Mesendoderm (in vitro differentiated cells): Measurements from ENCODE around the gene VAMP2.

Source experiments
- DNase-seq: peaks from one replicate; pipeline ENCODE4 v3.0.0; 2013
- H2AK5ac ChIP-seq: 2 replicates; pipeline ENCODE4 v1.6.1; 2013; ENCODE audit warnings: low read length, inconsistent platforms
- H2BK120ac ChIP-seq: 2 replicates; pipeline ENCODE4 v1.6.1; 2013; ENCODE audit warnings: low read depth, mild to moderate bottlenecking, low read length, moderate library complexity, mixed read lengths
- H2BK15ac ChIP-seq: replicated peaks from 2 replicates; pipeline ENCODE4 v1.6.1; 2013; ENCODE audit warnings: low read depth, mild to moderate bottlenecking, moderate library complexity
- H2BK5ac ChIP-seq: 2 replicates; pipeline ENCODE4 v1.6.1; 2013; ENCODE audit warnings: low read length, inconsistent platforms
- H3K18ac ChIP-seq: 2 replicates; pipeline ENCODE4 v1.6.1; 2013; ENCODE audit warnings: mild to moderate bottlenecking, low read length, mixed read lengths
- H3K23ac ChIP-seq: one replicate; pipeline ENCODE4 v1.6.1; 2013; ENCODE audit warnings: low read length
- H3K27ac ChIP-seq: 2 replicates; pipeline ENCODE4 v1.5.1; 2013; ENCODE audit warnings: low read depth, mild to moderate bottlenecking, inconsistent platforms, low read length, moderate library complexity
- H3K27me3 ChIP-seq: 2 replicates; pipeline ENCODE4 v1.6.1; 2013; ENCODE audit warnings: low read length, control low read depth, mild to moderate bottlenecking, inconsistent platforms; ENCODE audit not compliant: insufficient read depth, poor library complexity
- H3K36me3 ChIP-seq: 2 replicates; pipeline ENCODE4 v1.6.1; 2013; ENCODE audit warnings: low read length, inconsistent platforms; ENCODE audit not compliant: control insufficient read depth, insufficient read depth
- H3K4ac ChIP-seq: one replicate; pipeline ENCODE4 v1.6.1; 2013; ENCODE audit warnings: low read depth, mild to moderate bottlenecking, low read length, moderate library complexity
- H3K4me1 ChIP-seq: 2 replicates; pipeline ENCODE4 v1.6.1; 2013; ENCODE audit warnings: low read depth, low read length, inconsistent platforms; ENCODE audit not compliant: control insufficient read depth
- H3K4me2 ChIP-seq: 2 replicates; pipeline ENCODE4 v1.6.1; 2013; ENCODE audit warnings: low read length
- H3K4me3 ChIP-seq: 2 replicates; pipeline ENCODE4 v1.5.1; 2013; ENCODE audit warnings: mild to moderate bottlenecking, low read length
- H3K56ac ChIP-seq: one replicate; pipeline ENCODE4 v1.6.1; 2013; ENCODE audit warnings: low read length
- H3K79me1 ChIP-seq: 2 replicates; pipeline ENCODE4 v1.6.1; 2013; ENCODE audit warnings: low read length, inconsistent platforms
- H3K79me2 ChIP-seq: 2 replicates; pipeline ENCODE4 v1.6.1; 2013; ENCODE audit warnings: mild to moderate bottlenecking, low read length; ENCODE audit not compliant: control insufficient read depth, insufficient read depth
- H3K9ac ChIP-seq: 2 replicates; pipeline ENCODE4 v1.6.1; 2013; ENCODE audit warnings: low read length, inconsistent platforms
- H4K5ac ChIP-seq: one replicate; pipeline ENCODE4 v1.6.1; 2013; ENCODE audit warnings: low read length
- H4K8ac ChIP-seq: one replicate; pipeline ENCODE4 v1.6.1; 2013; ENCODE audit warnings: low read depth, mild to moderate bottlenecking, control low read depth, low read length, moderate library complexity
- WGBS: extraction: QIAGEN DNeasy Blood & Tissue Kit; methylation state at CpG from one replicate; pipeline ENCODE4 v1.1.7; 2013; ENCODE audit warnings: low lambda C conversion rate, missing lambda C conversion rate; ENCODE audit not compliant: insufficient coverage; ENCODE audit errors: extremely low coverage; 5-methylcytosine and 5-hydroxymethylcytosine counted together

VAMP2 gene

DNA sequence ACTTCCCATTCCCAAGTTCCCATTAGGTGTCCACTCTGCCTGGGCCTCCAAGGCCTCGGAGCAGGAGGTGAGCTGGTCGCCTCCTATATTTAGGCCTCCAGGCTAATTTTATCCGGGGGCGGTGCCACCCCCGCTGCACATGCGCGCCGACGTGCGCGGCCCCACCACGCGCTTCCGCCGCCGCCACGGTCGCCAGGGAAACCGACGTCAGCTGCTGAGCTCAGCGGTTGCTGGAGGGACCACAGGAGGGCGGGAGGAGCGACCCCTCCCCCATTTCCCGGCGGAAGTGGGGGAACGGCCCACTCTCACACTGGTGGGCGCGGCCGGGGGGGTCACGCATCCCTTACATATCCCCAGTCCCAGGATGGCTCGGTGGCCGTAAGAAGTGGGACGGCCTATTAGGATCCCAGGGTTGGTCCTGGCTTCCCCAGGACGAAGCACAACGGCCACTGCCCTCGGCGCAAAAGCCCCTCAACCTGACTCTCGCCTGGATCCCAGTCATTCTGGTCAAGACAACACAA lies 11.6 kb downstream of the VAMP2 start:
- H4K5ac ChIP-seq: no peak overlapping the region
- H3K23ac ChIP-seq: no peak overlapping the region
- H3K4me2 ChIP-seq: peak overlapping the region; percentile 81
- no peak overlapping the region for H3K18ac ChIP-seq
- peaks cover 5% of the 10 kb centered on the region for H3K36me3 ChIP-seq
- H4K8ac ChIP-seq: no peak overlapping the region
- H2AK5ac ChIP-seq: no peak overlapping the region
- peak overlapping the region; percentile 60 for H3K4me3 ChIP-seq
- peaks cover 2% of the 10 kb centered on the region for H3K79me2 ChIP-seq
- peak overlapping the region; percentile 87 for H3K56ac ChIP-seq
- H3K79me1 ChIP-seq: peaks cover 12% of the 10 kb centered on the region
- peak; percentile 89 for DNase-seq
- H3K9ac ChIP-seq: peak overlapping the region; percentile 81
- H3K27ac ChIP-seq: no peak overlapping the region
- H2BK120ac ChIP-seq: no peak overlapping the region
- no peaks in the 10 kb centered on the region for H3K27me3 ChIP-seq
- no peak overlapping the region for H2BK5ac ChIP-seq
- no CpG with 5 or more reads among the region's 38 CpGs for WGBS
- H3K4ac ChIP-seq: no peak overlapping the region
- H2BK15ac ChIP-seq: no peak overlapping the region
- peaks cover 18% of the 10 kb centered on the region for H3K4me1 ChIP-seq

DNA sequence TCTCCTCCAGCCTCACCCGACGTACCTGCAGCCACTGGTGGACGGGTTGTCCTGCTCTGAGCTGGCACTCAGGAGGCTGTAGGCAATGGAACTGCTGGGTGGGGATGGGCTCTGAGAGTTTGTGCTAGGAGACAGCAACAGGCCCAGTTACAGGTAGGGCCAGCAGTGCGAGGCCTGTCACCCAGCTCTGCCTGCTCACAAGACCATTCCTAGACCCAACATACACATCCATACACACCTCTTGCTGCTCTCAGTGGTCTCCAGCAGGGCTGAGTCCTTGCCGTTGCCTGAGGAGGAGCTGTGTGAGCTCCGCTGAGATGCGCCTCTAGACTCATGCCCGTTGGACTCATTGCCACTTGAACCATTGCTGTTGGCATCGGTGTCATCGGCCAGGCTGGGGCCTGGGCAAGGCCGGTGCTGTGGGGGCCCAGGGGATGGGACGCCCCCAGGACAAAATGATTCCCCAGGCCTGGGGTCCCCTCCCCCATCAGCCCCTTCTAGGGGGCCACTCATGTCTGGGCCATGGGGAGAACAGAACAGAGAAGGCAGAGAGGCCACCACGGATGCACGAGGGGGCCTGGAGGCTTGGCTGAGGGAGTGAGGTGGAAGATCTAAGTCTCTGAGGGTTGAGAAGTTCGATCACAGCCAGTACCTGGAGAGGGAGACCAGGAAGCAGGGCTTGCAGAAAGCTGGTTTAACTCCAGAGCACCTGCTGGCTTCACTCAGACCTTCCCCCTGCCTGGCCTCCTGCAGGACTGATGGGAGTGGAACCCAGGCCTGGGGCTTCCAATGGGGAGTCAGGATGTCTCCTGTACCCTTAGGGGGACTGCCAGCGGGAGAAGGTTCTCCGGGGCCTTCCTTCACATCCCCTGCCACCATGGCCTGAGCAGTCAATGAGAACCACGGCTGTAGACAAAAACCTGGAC lies 12.3 kb downstream of the VAMP2 start:
- Histone ChIP-seq H4K5ac (no peak overlapping the region), H3K4me3 (no peak overlapping the region), H4K8ac (no peak overlapping the region), H2BK15ac (no peak overlapping the region), H2BK120ac (no peak overlapping the region), H3K56ac (peak overlapping the region; percentile 74), H3K27me3 (no peaks in the 10 kb centered on the region), H3K18ac (no peak overlapping the region), H2BK5ac (no peak overlapping the region), H3K79me1 (peaks cover 9% of the 10 kb centered on the region), H3K27ac (no peak overlapping the region), H3K23ac (no peak overlapping the region), H3K4ac (no peak overlapping the region), H3K4me2 (peak overlapping the region; percentile 81), H3K4me1 (peaks cover 16% of the 10 kb centered on the region), H3K79me2 (peaks cover 2% of the 10 kb centered on the region), H3K9ac (peak overlapping the region; percentile 57), H3K36me3 (peaks cover 7% of the 10 kb centered on the region), H2AK5ac (no peak overlapping the region)
- DNase-seq: no peak
- WGBS: no CpG with 5 or more reads among the region's 18 CpGs

DNA sequence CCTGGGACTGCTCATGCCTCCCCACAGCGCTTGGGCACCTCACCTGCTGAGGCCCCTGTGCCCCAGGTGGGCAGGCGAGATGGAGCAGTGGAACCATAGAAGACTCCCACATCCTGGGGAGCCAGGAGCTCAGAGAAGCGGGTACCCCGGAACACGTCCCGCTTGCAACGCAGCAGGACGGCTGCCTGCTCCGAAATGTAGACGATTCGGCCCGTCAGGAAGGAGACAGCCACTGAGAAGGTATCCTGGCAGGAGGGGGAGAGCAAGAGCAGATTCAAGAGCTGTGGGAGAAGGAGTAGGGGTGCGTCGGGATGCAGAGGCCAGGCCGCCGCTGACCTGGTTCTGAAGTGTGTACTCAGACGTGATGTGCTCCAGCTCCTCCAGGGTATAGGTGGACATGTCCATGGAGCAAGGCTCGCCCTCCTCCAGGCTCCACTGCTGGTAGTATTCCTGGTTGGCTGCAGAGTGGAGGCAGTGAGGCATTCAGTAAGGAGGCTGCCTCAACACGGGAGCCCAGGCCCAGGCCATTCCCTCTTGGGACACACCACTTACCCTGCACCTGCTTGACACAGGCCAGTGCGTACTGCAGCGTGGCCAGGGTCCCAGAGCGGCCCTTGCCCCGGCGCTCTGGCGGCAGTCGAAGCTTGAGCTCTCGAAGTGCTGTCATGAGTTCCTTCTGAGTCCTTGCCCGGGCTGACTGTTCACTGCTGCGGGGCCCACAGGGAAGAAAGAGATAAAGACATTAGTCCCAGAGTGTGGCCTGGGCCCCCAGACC lies 13.1 kb downstream of the VAMP2 start:
- no peak overlapping the region for H3K23ac ChIP-seq
- no peak overlapping the region for H3K18ac ChIP-seq
- H3K36me3 ChIP-seq: peaks cover 7% of the 10 kb centered on the region
- no peak overlapping the region for H3K4me2 ChIP-seq
- no peaks in the 10 kb centered on the region for H3K27me3 ChIP-seq
- H3K27ac ChIP-seq: no peak overlapping the region
- H3K79me1 ChIP-seq: peaks cover 7% of the 10 kb centered on the region
- H3K56ac ChIP-seq: no peak overlapping the region
- no peak overlapping the region for H3K4me3 ChIP-seq
- H2AK5ac ChIP-seq: no peak overlapping the region
- H2BK15ac ChIP-seq: no peak overlapping the region
- H3K9ac ChIP-seq: no peak overlapping the region
- H2BK5ac ChIP-seq: no peak overlapping the region
- DNase-seq: no peak
- no peak overlapping the region for H4K8ac ChIP-seq
- peaks cover 9% of the 10 kb centered on the region for H3K4me1 ChIP-seq
- peaks cover 2% of the 10 kb centered on the region for H3K79me2 ChIP-seq
- no peak overlapping the region for H4K5ac ChIP-seq
- no peak overlapping the region for H2BK120ac ChIP-seq
- no CpG with 5 or more reads among the region's 29 CpGs for WGBS
- no peak overlapping the region for H3K4ac ChIP-seq

DNA sequence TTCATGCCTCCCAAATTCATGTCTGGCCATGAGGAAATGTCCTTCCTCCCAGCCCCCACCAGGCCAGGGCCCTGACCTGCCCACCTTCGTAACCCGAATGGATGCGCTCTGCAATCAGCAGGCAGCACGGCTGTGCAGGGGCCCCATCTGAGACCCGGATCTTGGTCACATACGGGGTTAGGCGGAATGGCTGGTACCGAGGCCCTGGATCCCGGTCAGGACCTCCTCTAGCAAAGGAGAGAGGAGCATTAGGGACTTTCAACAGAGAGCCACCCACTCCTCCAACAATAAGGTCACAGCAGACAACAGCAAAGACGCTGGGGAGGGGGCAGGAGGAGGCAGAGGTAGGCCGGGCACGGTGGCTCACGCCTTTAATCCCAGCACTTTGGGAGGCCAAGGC lies 14.2 kb downstream of the VAMP2 start:
- Histone ChIP-seq H2BK15ac (no peak overlapping the region), H3K9ac (no peak overlapping the region), H3K27me3 (no peaks in the 10 kb centered on the region), H3K56ac (no peak overlapping the region), H2BK5ac (no peak overlapping the region), H2AK5ac (no peak overlapping the region), H3K4me3 (no peak overlapping the region), H3K4me1 (peaks cover 5% of the 10 kb centered on the region), H2BK120ac (no peak overlapping the region), H3K79me2 (peaks cover 2% of the 10 kb centered on the region), H3K23ac (no peak overlapping the region), H3K79me1 (peaks cover 7% of the 10 kb centered on the region), H3K18ac (no peak overlapping the region), H4K5ac (no peak overlapping the region), H3K27ac (no peak overlapping the region), H3K4ac (no peak overlapping the region), H3K36me3 (peaks cover 7% of the 10 kb centered on the region), H3K4me2 (no peak overlapping the region), H4K8ac (no peak overlapping the region)
- DNase-seq: no peak
- no CpG with 5 or more reads among the region's 13 CpGs for whole genome bisulfite sequencing

DNA sequence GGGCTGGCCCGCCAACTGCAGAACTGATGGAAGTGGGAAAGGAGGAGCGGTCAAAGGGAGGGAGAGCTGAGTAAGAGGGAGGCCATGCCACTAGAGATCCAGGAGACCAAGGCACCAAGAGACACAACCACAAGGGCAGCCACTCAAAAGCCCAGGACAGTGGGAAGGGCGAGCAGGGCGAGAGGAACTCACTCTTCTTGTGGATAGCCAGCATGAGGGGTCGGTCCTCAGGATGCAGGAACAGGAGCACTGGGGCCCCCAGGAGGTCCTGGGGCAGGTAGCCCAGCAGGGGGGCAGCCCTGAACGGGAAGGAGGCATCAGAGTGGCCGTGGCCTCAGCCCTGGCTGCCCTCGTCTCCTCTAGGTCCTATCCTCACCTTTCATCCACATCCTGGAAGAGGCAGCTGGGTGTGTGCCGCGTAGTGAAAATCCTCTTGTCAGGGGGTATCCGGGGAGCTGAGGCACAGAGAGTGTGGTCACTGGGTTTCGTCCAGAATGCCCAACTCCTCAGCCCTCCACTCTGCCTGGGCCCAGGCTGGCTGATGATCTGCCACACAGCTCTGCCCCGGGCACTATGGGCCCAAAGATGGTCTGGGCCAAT lies 14.8 kb downstream of the VAMP2 start:
- Histone ChIP-seq H3K79me1 (peaks cover 7% of the 10 kb centered on the region), H3K27me3 (no peaks in the 10 kb centered on the region), H3K79me2 (peaks cover 2% of the 10 kb centered on the region), H2BK120ac (no peak overlapping the region), H2BK5ac (no peak overlapping the region), H3K56ac (no peak overlapping the region), H3K4ac (no peak overlapping the region), H3K4me3 (no peak overlapping the region), H3K4me1 (peaks cover 5% of the 10 kb centered on the region), H2AK5ac (no peak overlapping the region), H3K36me3 (peaks cover 7% of the 10 kb centered on the region), H2BK15ac (no peak overlapping the region), H3K9ac (no peak overlapping the region), H4K5ac (no peak overlapping the region), H3K18ac (no peak overlapping the region), H3K4me2 (no peak overlapping the region), H3K23ac (no peak overlapping the region), H3K27ac (no peak overlapping the region), H4K8ac (no peak overlapping the region)
- DNase-seq: no peak
- no CpG with 5 or more reads among the region's 13 CpGs for WGBS
